ENCODE measurements around the gene NOSTRIN. TPM values are rescaled to one million over a fixed set of nuclear protein-coding genes. Genes with fewer than 3 reads are reported as not detected.

Gene NOSTRIN
- total RNA-seq, 5 donors from 2014 or later (not counting 1 experiment from before 2014, with no cell fraction given) = 0.13 to 0.82 (median 0.45) TPM; not detected in 1

GRCh38 chr2:168811696-168812095 is 9.3 kb downstream of the NOSTRIN start:
- Mint-ChIP-seq H3K36me3 (no peaks in the 10 kb centered on the region), H3K4me1 (no peaks in the 10 kb centered on the region), H3K27ac (no peak overlapping the region), H3K9me3 (no peaks in the 10 kb centered on the region), H3K27me3 (no peaks in the 10 kb centered on the region), H3K4me3 (no peak overlapping the region)
- H3K4me1 ChIP-seq (ENCODE audit: control insufficient read depth in 1 of 2, extremely low read depth in 1 of 2, insufficient read depth in 2 of 2, low read length in 2 of 2) = no peaks in the 10 kb centered on the region
- H3K9me3 ChIP-seq = no peaks in the 10 kb centered on the region
- no CpG with 5 or more reads among the region's 3 CpGs for WGBS (ENCODE audit: insufficient coverage)
- H3K27ac ChIP-seq (ENCODE audit: low read length) = no peak overlapping the region
- H3K4me3 ChIP-seq (ENCODE audit: control insufficient read depth in 1 of 2, extremely low read depth in 1 of 2, low read length in 1 of 2) = no peak overlapping the region
- H3K36me3 ChIP-seq (ENCODE audit: control insufficient read depth in 2 of 2, extremely low read depth in 1 of 2, insufficient read depth in 1 of 2, low read length in 1 of 2) = no peaks in the 10 kb centered on the region
- no peak for DNase-seq
- no peaks in the 10 kb centered on the region for H3K27me3 ChIP-seq (replicated peaks in 1 of 2; ENCODE audit: control insufficient read depth in 2 of 2, extremely low read depth in 1 of 2, insufficient read depth in 2 of 2, low read length in 1 of 2)
- POLR2A ChIA-PET = no interaction called here
- ATAC-seq (replicated peaks in 1 of 4) = no peak
- CTCF ChIA-PET = interaction anchor here in 1 of 2 donors (0.7 kb wide), 1 partner anchor 15 kb away, joined by 3 read pairs; no protein-coding TSS in a partner anchor

- H3K4me3 ChIP-seq (ENCODE audit: control insufficient read depth in 1 of 2, extremely low read depth in 1 of 2, low read length in 1 of 2) = no peak overlapping the region
- Mint-ChIP-seq H3K9me3 (no peaks in the 10 kb centered on the region), H3K4me1 (no peaks in the 10 kb centered on the region), H3K36me3 (no peaks in the 10 kb centered on the region), H3K27me3 (peaks cover 0 to under 1% of the 10 kb centered on the region in 2 donors), H3K4me3 (no peak overlapping the region), H3K27ac (no peak overlapping the region)
- no peaks in the 10 kb centered on the region for H3K9me3 ChIP-seq
- ATAC-seq (replicated peaks in 1 of 4) (no peak), DNase-seq (no peak)
- no peaks in the 10 kb centered on the region for H3K27me3 ChIP-seq (replicated peaks in 1 of 2; ENCODE audit: control insufficient read depth in 2 of 2, extremely low read depth in 1 of 2, insufficient read depth in 2 of 2, low read length in 1 of 2)
- no peaks in the 10 kb centered on the region for H3K36me3 ChIP-seq (ENCODE audit: control insufficient read depth in 2 of 2, extremely low read depth in 1 of 2, insufficient read depth in 1 of 2, low read length in 1 of 2)
- H3K4me1 ChIP-seq (ENCODE audit: control insufficient read depth in 1 of 2, extremely low read depth in 1 of 2, insufficient read depth in 2 of 2, low read length in 2 of 2) = no peaks in the 10 kb centered on the region
- WGBS (ENCODE audit: insufficient coverage) = no CpG with 5 or more reads among the region's 2 CpGs
- no peak overlapping the region for H3K27ac ChIP-seq (ENCODE audit: low read length)
- CTCF ChIA-PET = interaction anchor here in 1 of 2 donors (0.9 kb wide), 1 partner anchor 672 kb away, joined by 3 read pairs; no protein-coding TSS in a partner anchor
- POLR2A ChIA-PET = interaction anchor here in 1 of 2 donors (0.5 kb wide), 1 partner anchor 93 kb away, joined by 8 read pairs; no protein-coding TSS in a partner anchor
These were observed 11.6 kb downstream of the NOSTRIN start for GRCh38 chr2:168814046-168814445.

- DNase-seq = no peak
- Histone ChIP-seq H3K36me3 (ENCODE audit: control insufficient read depth in 2 of 2, extremely low read depth in 1 of 2, insufficient read depth in 1 of 2, low read length in 1 of 2) (no peaks in the 10 kb centered on the region), H3K27ac (ENCODE audit: low read length) (no peak overlapping the region), H3K9me3 (no peaks in the 10 kb centered on the region), H3K4me1 (ENCODE audit: control insufficient read depth in 1 of 2, extremely low read depth in 1 of 2, insufficient read depth in 2 of 2, low read length in 2 of 2) (no peaks in the 10 kb centered on the region), H3K4me3 (ENCODE audit: control insufficient read depth in 1 of 2, extremely low read depth in 1 of 2, low read length in 1 of 2) (no peak overlapping the region), H3K27me3 (replicated peaks in 1 of 2; ENCODE audit: control insufficient read depth in 2 of 2, extremely low read depth in 1 of 2, insufficient read depth in 2 of 2, low read length in 1 of 2) (no peaks in the 10 kb centered on the region)
- H3K4me3 Mint-ChIP-seq = no peak overlapping the region
- ATAC-seq (replicated peaks in 1 of 4) = no peak
- ChIA-PET CTCF (interaction anchor here in 1 of 2 donors (0.7 kb wide), 1 partner anchor 468 kb away, joined by 3 read pairs; no protein-coding TSS in a partner anchor), POLR2A (no interaction called here)
- no peaks in the 10 kb centered on the region for H3K4me1 Mint-ChIP-seq
- no CpG with 5 or more reads among the region's 1 CpG for WGBS (ENCODE audit: insufficient coverage)
- H3K27ac Mint-ChIP-seq = no peak overlapping the region
- peaks cover 0 to 2% of the 10 kb centered on the region in 2 donors for H3K27me3 Mint-ChIP-seq
- H3K9me3 Mint-ChIP-seq = no peaks in the 10 kb centered on the region
- H3K36me3 Mint-ChIP-seq = no peaks in the 10 kb centered on the region
These were observed 12.8 kb downstream of the NOSTRIN start for GRCh38 chr2:168814939-168815907.

- Mint-ChIP-seq H3K27me3 (peaks cover 0 to 2% of the 10 kb centered on the region in 2 donors), H3K9me3 (no peaks in the 10 kb centered on the region), H3K36me3 (no peaks in the 10 kb centered on the region), H3K27ac (no peak overlapping the region), H3K4me3 (no peak overlapping the region), H3K4me1 (no peaks in the 10 kb centered on the region)
- H3K27me3 ChIP-seq (replicated peaks in 1 of 2; ENCODE audit: control insufficient read depth in 2 of 2, extremely low read depth in 1 of 2, insufficient read depth in 2 of 2, low read length in 1 of 2) = no peaks in the 10 kb centered on the region
- DNase-seq (no peak), ATAC-seq (replicated peaks in 1 of 4) (no peak)
- POLR2A ChIA-PET = no interaction called here
- WGBS (ENCODE audit: insufficient coverage) = 95% methylated on average over 2 of the region's 3 CpGs
- H3K4me1 ChIP-seq (ENCODE audit: control insufficient read depth in 1 of 2, extremely low read depth in 1 of 2, insufficient read depth in 2 of 2, low read length in 2 of 2) = no peaks in the 10 kb centered on the region
- H3K9me3 ChIP-seq = no peaks in the 10 kb centered on the region
- no peak overlapping the region for H3K4me3 ChIP-seq (ENCODE audit: control insufficient read depth in 1 of 2, extremely low read depth in 1 of 2, low read length in 1 of 2)
- CTCF ChIA-PET = no interaction called here
- H3K36me3 ChIP-seq (ENCODE audit: control insufficient read depth in 2 of 2, extremely low read depth in 1 of 2, insufficient read depth in 1 of 2, low read length in 1 of 2) = no peaks in the 10 kb centered on the region
- no peak overlapping the region for H3K27ac ChIP-seq (ENCODE audit: low read length)
These were observed 13.9 kb downstream of the NOSTRIN start for GRCh38 chr2:168816369-168816768.

GRCh38 chr2:168819050-168819715 is 16.7 kb downstream of the NOSTRIN start:
- POLR2A ChIA-PET = no interaction called here
- no peak for ATAC-seq (replicated peaks in 1 of 4)

GRCh38 chr2:168819829-168820489 is 17.5 kb downstream of the NOSTRIN start:
- Histone ChIP-seq H3K4me3 (ENCODE audit: control insufficient read depth in 1 of 2, extremely low read depth in 1 of 2, low read length in 1 of 2) (no peak overlapping the region), H3K27ac (ENCODE audit: low read length) (no peak overlapping the region), H3K9me3 (no peaks in the 10 kb centered on the region), H3K4me1 (ENCODE audit: control insufficient read depth in 1 of 2, extremely low read depth in 1 of 2, insufficient read depth in 2 of 2, low read length in 2 of 2) (no peaks in the 10 kb centered on the region), H3K27me3 (replicated peaks in 1 of 2; ENCODE audit: control insufficient read depth in 2 of 2, extremely low read depth in 1 of 2, insufficient read depth in 2 of 2, low read length in 1 of 2) (no peaks in the 10 kb centered on the region), H3K36me3 (ENCODE audit: control insufficient read depth in 2 of 2, extremely low read depth in 1 of 2, insufficient read depth in 1 of 2, low read length in 1 of 2) (no peaks in the 10 kb centered on the region)
- POLR2A ChIA-PET = interaction anchor here in 1 of 2 donors (0.5 kb wide), 1 partner anchor 436 kb away, joined by 3 read pairs; no protein-coding TSS in a partner anchor
- WGBS (ENCODE audit: insufficient coverage) = 67% methylated on average over 1 of the region's 6 CpGs
- CTCF ChIA-PET = interaction anchor here in 1 of 2 donors (0.6 kb wide), 1 partner anchor 480 kb away, joined by 3 read pairs; no protein-coding TSS in a partner anchor
- no peak overlapping the region for H3K27ac Mint-ChIP-seq
- H3K36me3 Mint-ChIP-seq = no peaks in the 10 kb centered on the region
- H3K27me3 Mint-ChIP-seq = peaks cover 0 to 2% of the 10 kb centered on the region in 2 donors
- no peak for ATAC-seq (replicated peaks in 1 of 4)
- H3K9me3 Mint-ChIP-seq = no peaks in the 10 kb centered on the region
- H3K4me1 Mint-ChIP-seq = no peaks in the 10 kb centered on the region
- H3K4me3 Mint-ChIP-seq = no peak overlapping the region
- no peak for DNase-seq

More at GRCh38 chr2:168819050-168819715, 16.7 kb downstream of the NOSTRIN start:
- H3K4me1 ChIP-seq (ENCODE audit: control insufficient read depth in 1 of 2, extremely low read depth in 1 of 2, insufficient read depth in 2 of 2, low read length in 2 of 2) = no peaks in the 10 kb centered on the region
- H3K9me3 ChIP-seq = no peaks in the 10 kb centered on the region
- H3K36me3 ChIP-seq (ENCODE audit: control insufficient read depth in 2 of 2, extremely low read depth in 1 of 2, insufficient read depth in 1 of 2, low read length in 1 of 2) = no peaks in the 10 kb centered on the region
- Mint-ChIP-seq H3K4me1 (no peaks in the 10 kb centered on the region), H3K27me3 (peaks cover 0 to 2% of the 10 kb centered on the region in 2 donors), H3K27ac (no peak overlapping the region), H3K36me3 (no peaks in the 10 kb centered on the region), H3K4me3 (no peak overlapping the region), H3K9me3 (no peaks in the 10 kb centered on the region)
- CTCF ChIA-PET = no interaction called here
- no peak for DNase-seq
- H3K27ac ChIP-seq (ENCODE audit: low read length) = no peak overlapping the region
- no peak overlapping the region for H3K4me3 ChIP-seq (ENCODE audit: control insufficient read depth in 1 of 2, extremely low read depth in 1 of 2, low read length in 1 of 2)
- no peaks in the 10 kb centered on the region for H3K27me3 ChIP-seq (replicated peaks in 1 of 2; ENCODE audit: control insufficient read depth in 2 of 2, extremely low read depth in 1 of 2, insufficient read depth in 2 of 2, low read length in 1 of 2)
- WGBS (ENCODE audit: insufficient coverage) = no CpG with 5 or more reads among the region's 10 CpGs
